ENCODE results near the gene ASCC1.

- TF ChIP-seq CTCF (IDR thresholded peaks at IDR 0.05; ENCODE audit: low read length) (no peak), EZH2 (optimal IDR thresholded peaks at IDR 0.05; ENCODE audit: low read depth, low read length) (no peak), EZH2phosphoT487 (IDR thresholded peaks at IDR 0.05; ENCODE audit: low read length) (no peak)
Measured at GRCh38 chr10:72229261-72230251, 13.5 kb upstream of the ASCC1 start.
